Heart left ventricle (tissue), 16 donors: ENCODE results near the gene DNAAF8. TPM values are rescaled to one million over a fixed set of nuclear protein-coding genes. Genes with fewer than 3 reads are reported as not detected.

Experiments used
- ATAC-seq, 4 donors: fragments of 200-7000 bp; cut with Tn5 transposase; one replicate each; pipeline ENCODE4 v1.9.1; 2020 to 2022; ENCODE audit warnings: moderate library complexity in 4 of 4, mild to moderate bottlenecking in 3 of 4, moderate number of reproducible peaks in 1 of 4
- DNase-seq, 5 donors: peaks; one replicate each; pipeline ENCODE4 v3.0.0-alpha.2; 2020
- H3K27ac ChIP-seq, 12 donors: fragments of 200-600 bp; sonication (generic) in 4 of 12; one replicate each; pipeline versions ENCODE4 v1.5.0 to v1.8.0; 2016 to 2022; ENCODE audit warnings: mild to moderate bottlenecking in 2 of 12
- H3K27me3 ChIP-seq, 9 donors: fragments of 200-600 bp; sonication (generic) in 2 of 9; one replicate each; pipeline versions ENCODE4 v1.5.1 to v1.8.0; 2016 to 2022; ENCODE audit warnings: mild to moderate bottlenecking in 3 of 9
- H3K36me3 ChIP-seq, 9 donors: fragments of 200-600 bp; sonication (generic) in 2 of 9; one replicate each; pipeline versions ENCODE4 v1.5.0 to v1.8.0; 2018 to 2022; ENCODE audit warnings: mild to moderate bottlenecking in 2 of 9
- H3K4me1 ChIP-seq, 12 donors: fragments of 200-600 bp; sonication (generic) in 4 of 12; one replicate each; pipeline versions ENCODE4 v1.5.0 to v1.8.0; 2016 to 2022; ENCODE audit warnings: mild to moderate bottlenecking in 3 of 12
- H3K4me3 ChIP-seq, 12 donors: fragments of 200-600 bp; sonication (generic) in 4 of 12; one replicate each; pipeline versions ENCODE4 v1.5.0 to v1.8.0; 2017 to 2022; ENCODE audit warnings: mild to moderate bottlenecking in 9 of 12, moderate library complexity in 4 of 12
- H3K9me3 ChIP-seq, 12 donors: fragments of 200-600 bp; sonication (generic) in 4 of 12; one replicate each; pipeline versions ENCODE4 v1.5.0 to v1.8.0; 2016 to 2022; ENCODE audit warnings: mild to moderate bottlenecking in 1 of 12
- POLR2A ChIP-seq, 2 donors: fragments of 450-650 bp; IDR thresholded peaks; one replicate each; pipeline ENCODE4 v1.6.1; 2017; ENCODE audit warnings: antibody characterized with exemption in 2 of 2, mild to moderate bottlenecking in 2 of 2, moderate library complexity in 2 of 2
- WGBS, 4 donors: extraction: QIAGEN DNeasy Blood & Tissue Kit in 2 of 4; methylation state at CpG; one replicate each; pipeline versions ENCODE4 v1.1.5 to v1.1.7; 2013 to 2018; 5-methylcytosine and 5-hydroxymethylcytosine counted together
- intact Hi-C, 10 donors: fragments of 100-400 bp; cut with DNase I; formaldehyde crosslinking; loops; one replicate each; pipeline versions ENCODE4 v1.11.1 to v1.14.2; 2022
- long read RNA-seq, 3 donors: library from polyadenylated mRNA; unstranded; transcript quantifications; one replicate each; pipeline ENCODE4 v2.0.0, GENCODE V29; 2020 to 2021
- polyA plus RNA-seq, 2 donors: library from polyadenylated mRNA; stranded (reverse); fragments of 200-250 nt; gene quantifications; one replicate each; pipeline ENCODE4 v1.2.3, GENCODE V29; 2013
- total RNA-seq, 9 donors: library from RNA; depleted of rRNA in 2 of 9; stranded (reverse); fragments of >200 nt in 2 of 9; fragmentation: NEBNext Ultra II Directional in 3 of 9; extraction: Animal tissue kit (Norgen Biotek cat#: 25700) in 3 of 9; gene quantifications; one replicate each; pipeline versions ENCODE4 v1.1.0 to v1.2.4, GENCODE V29; 2016 to 2023
- TF ChIP-seq, protein P1 (sequence below), 12 donors: fragments of 200-600 bp; sonication (generic) in 4 of 12; IDR thresholded peaks; one replicate each; pipeline versions ENCODE4 v1.5.0 to v1.8.0; 2018 to 2022; ENCODE audit warnings: antibody characterized with exemption in 12 of 12, mild to moderate bottlenecking in 5 of 12
- donor health status: ischemic (EF 13 %, LVEDD 7.1; RV severe dilation, severe dysfunction).
- donor health status: healthy with polysubstance abuse.
- donor health status: DM: no; HTN: yes; CAD: no.
- donor health status: DM: no; HTN: no; CAD: no.
- donor health status: ischemic (EF 25% LVEDD 6.9; RV normal size, moderate dysfunction).
- donor health status: ischemic (EF 25% LVEDD 5.7; RV mildly dilated, moderate dysfunction).
- donor health status: healthy.
- donor health status: DM: yes; HTN: yes; CAD: no.
- donor health status: ischemic (EF 35%, LVEDD 5.7; RV mildly dilated, moderate dysfunction).
- donor health status: nonischemic (EF 11% LVEDD 7.7; RV severe dilation, severe dysfunction).
- donor health status: DM: yes; HTN: yes; CAD: no.
- donor health status: PGD.
- donor health status: ischemic (EF 29% LVEDD 5.4; RV normal size, mild dysfunction).
- donor health status: nonischemic (EF 23%, LVEDD 6.1; RV moderate dilation, normal function).

Gene DNAAF8
- total RNA-seq (1 to 10 TPM in 3 of 9 donors, under 1 TPM in 6; 0.34 to 3.4 (median 0.70) TPM), polyA plus RNA-seq (1 to 10 TPM; 1.7 TPM)
- long read RNA-seq, donor 1, result 0 reads
- long read RNA-seq, donor 2, partial matches to known transcripts, result 1 of 1 reads
- long read RNA-seq, donor 2, other reads (novel, unspliced or antisense), result 0 of 1 reads
- long read RNA-seq, donor 3, partial matches to known transcripts, result 0 of 1 reads
- long read RNA-seq, donor 3, other reads (novel, unspliced or antisense), result 1 of 1 reads

DNA sequence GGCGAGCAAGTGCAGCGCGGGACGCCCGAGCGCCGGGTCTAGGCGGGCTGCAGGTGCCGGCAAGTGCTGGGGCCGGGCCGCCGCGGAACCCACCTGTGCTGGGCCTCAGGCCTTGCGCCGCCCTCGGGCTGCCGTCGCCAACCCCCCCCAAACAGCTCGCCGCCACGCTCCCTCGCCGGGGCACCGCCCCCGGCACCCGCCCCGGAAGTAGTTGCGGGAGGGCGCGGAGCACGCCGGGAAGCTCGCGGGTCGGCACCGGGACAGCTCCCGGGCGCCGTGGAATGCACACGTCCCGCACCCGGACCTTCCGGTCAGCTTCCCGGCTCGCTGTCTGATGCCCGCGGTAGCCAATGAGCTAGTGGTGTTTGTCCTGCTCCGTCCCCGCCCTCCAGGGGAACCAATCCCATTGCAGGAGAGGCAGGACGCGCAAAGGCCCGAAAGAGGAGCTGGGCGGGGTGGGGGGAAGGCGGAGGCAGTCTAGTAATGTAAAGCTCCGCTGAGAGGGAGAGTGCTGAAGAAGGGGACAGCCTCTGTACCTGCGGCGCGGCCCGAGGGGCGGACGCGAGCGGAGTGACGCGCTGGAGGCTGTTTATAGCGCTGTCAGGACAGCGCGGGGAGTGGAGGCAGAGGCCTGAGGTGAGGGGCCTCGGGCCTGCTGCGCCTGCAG is at the start of gene DNAAF8, which contains the start of gene ANKS3:
TSS of gene DNAAF8 (plus strand) at position 475 of the 667 bp plus-strand sequence. CDS start 1,978 bp downstream, outside the sequence.
TSS of gene ANKS3 (minus strand) at position 209 of the 667 bp plus-strand sequence. CDS start 4,122 bp downstream, outside the sequence.
- Histone ChIP-seq H3K27ac (peak within 1 kb of the TSS; percentile 47 to 90 (median 78)), H3K4me3 (peak within 1 kb of the TSS; percentile 61 to 99 (median 91)), H3K27me3 (no peaks in the 10 kb centered on the region), H3K9me3 (no peaks in the 10 kb centered on the region), H3K4me1 (peaks cover 0 to 17% (median 15%) of the 10 kb centered on the region in 12 donors), H3K36me3 (peaks cover 0 to 20% (median 10%) of the 10 kb centered on the region in 9 donors)
- peak; percentile 98 to 99 (median 98) for ATAC-seq
- intact Hi-C loops, result loop anchor here in 6 of 10 donors (1.0 to 10.0 kb wide), 10 partner anchors 33 to 223 kb away; partner anchors contain the start of genes SEC14L5 (in 3 of the 6), ZNF500 (in 2 of the 6), GLYR1 (in 1 of the 6) and NUDT16L1 (in 1 of the 6)
- peak in 1 of 2 donors; percentile 56 for TF ChIP-seq POLR2A (IDR thresholded peaks at IDR 0.05)
- TF ChIP-seq, protein P1, sequence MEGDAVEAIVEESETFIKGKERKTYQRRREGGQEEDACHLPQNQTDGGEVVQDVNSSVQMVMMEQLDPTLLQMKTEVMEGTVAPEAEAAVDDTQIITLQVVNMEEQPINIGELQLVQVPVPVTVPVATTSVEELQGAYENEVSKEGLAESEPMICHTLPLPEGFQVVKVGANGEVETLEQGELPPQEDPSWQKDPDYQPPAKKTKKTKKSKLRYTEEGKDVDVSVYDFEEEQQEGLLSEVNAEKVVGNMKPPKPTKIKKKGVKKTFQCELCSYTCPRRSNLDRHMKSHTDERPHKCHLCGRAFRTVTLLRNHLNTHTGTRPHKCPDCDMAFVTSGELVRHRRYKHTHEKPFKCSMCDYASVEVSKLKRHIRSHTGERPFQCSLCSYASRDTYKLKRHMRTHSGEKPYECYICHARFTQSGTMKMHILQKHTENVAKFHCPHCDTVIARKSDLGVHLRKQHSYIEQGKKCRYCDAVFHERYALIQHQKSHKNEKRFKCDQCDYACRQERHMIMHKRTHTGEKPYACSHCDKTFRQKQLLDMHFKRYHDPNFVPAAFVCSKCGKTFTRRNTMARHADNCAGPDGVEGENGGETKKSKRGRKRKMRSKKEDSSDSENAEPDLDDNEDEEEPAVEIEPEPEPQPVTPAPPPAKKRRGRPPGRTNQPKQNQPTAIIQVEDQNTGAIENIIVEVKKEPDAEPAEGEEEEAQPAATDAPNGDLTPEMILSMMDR (IDR thresholded peaks at IDR 0.05), result no peak
- WGBS, 4 donors, result 0% methylated on average over 52 to 70 of the region's 70 CpGs
- DNase-seq, result peak; percentile 95 to 99 (median 97)

DNA sequence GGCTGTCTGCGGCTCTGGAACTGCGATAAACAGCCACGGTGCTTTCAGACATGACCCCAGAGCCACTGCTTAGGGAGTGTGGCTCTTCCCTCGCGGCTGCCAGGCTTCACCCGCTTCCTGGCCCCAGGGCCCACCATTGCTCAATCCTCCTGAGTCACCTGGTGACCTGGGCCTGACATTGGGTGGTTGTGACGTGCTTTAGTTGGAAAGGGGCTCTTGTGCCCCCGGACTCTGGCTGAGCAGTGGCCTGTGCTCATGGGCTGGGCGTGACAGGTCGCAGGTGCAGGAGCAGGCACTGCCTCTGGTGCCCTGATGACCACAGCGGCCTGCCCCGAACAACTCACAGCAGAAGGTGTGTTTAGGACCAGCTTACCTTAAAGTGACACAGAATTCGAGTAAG is 49.6 kb upstream of the DNAAF8 start:
- peaks cover 5 to 86% (median 53%) of the 10 kb centered on the region in 9 donors for H3K36me3 ChIP-seq
- peaks cover 0 to 23% (median 9%) of the 10 kb centered on the region in 12 donors for H3K4me1 ChIP-seq
- H3K9me3 ChIP-seq, result no peaks in the 10 kb centered on the region
- WGBS, 4 donors, result 89 to 94% (median 92%) methylated on average over 12 to 13 of the region's 13 CpGs
- intact Hi-C loops, result loop anchor here in 1 of 10 donors (10.0 kb wide), 1 partner anchor 270 kb away; the partner anchor contains the start of gene SEC14L5
- H3K4me3 ChIP-seq, result no peak overlapping the region
- TF ChIP-seq POLR2A (IDR thresholded peaks at IDR 0.05), result no peak
- TF ChIP-seq, protein P1 (IDR thresholded peaks at IDR 0.05), result no peak
- H3K27me3 ChIP-seq, result no peaks in the 10 kb centered on the region
- DNase-seq (peak in 1 of 5 donors; percentile 47), ATAC-seq (no peak)
- no peak overlapping the region for H3K27ac ChIP-seq

DNA sequence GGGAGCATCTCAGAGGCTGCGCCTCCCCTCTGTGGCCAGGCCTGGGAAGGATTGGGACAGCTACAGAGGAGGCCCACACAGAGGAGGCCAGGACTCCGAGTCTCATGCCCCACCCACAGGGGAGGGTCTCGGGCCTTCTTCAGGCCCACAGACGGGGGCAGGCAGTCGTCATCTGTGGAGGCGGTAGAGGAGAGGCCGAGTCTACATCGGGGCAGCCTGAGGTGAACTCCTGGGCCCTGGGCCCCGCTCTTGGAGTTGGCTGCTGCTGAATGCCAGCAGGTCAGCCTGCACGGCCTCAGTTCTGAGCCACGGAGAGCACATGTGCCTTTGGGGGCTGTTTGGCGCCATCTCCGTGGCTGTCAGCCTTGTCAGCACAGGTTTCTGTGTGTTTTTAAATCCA is 49.0 kb upstream of the DNAAF8 start:
- intact Hi-C loops, result loop anchor here in 1 of 10 donors (10.0 kb wide), 1 partner anchor 270 kb away; the partner anchor contains the start of gene SEC14L5
- H3K27me3 ChIP-seq, result no peaks in the 10 kb centered on the region
- WGBS, 4 donors, result 80 to 91% (median 90%) methylated on average over 13 of the region's 13 CpGs
- no peak overlapping the region for H3K4me3 ChIP-seq
- H3K9me3 ChIP-seq, result no peaks in the 10 kb centered on the region
- DNase-seq, result peak in 2 of 5 donors; percentile 2 to 59
- peaks cover 0 to 25% (median 7%) of the 10 kb centered on the region in 12 donors for H3K4me1 ChIP-seq
- H3K36me3 ChIP-seq, result peaks cover 5 to 92% (median 53%) of the 10 kb centered on the region in 9 donors
- TF ChIP-seq, protein P1 (IDR thresholded peaks at IDR 0.05), result no peak
- TF ChIP-seq POLR2A (IDR thresholded peaks at IDR 0.05), result no peak
- ATAC-seq, result no peak
- H3K27ac ChIP-seq, result no peak overlapping the region
